Esophagus squamous epithelium (tissue), 4 donors: ENCODE data around the gene TJAP1.

Experiments
- POLR2A ChIP-seq, 4 donors: fragments of 450-650 bp; IDR thresholded peaks; one replicate each; pipeline ENCODE4 v1.6.1; 2017; ENCODE audit warnings: antibody characterized with exemption in 4 of 4, mild to moderate bottlenecking in 4 of 4, moderate library complexity in 3 of 4
- TF ChIP-seq, protein P1 (sequence below), 6 experiments: fragments of 450-650 bp in 4 of 6; fragments of 200-600 bp in 2 of 6; sonication (generic) in 2 of 6; IDR thresholded peaks; one replicate each; pipeline ENCODE4 v1.5.1; 2016 to 2019; ENCODE audit warnings: antibody characterized with exemption in 6 of 6, mild to moderate bottlenecking in 4 of 6, moderate library complexity in 4 of 6

DNA sequence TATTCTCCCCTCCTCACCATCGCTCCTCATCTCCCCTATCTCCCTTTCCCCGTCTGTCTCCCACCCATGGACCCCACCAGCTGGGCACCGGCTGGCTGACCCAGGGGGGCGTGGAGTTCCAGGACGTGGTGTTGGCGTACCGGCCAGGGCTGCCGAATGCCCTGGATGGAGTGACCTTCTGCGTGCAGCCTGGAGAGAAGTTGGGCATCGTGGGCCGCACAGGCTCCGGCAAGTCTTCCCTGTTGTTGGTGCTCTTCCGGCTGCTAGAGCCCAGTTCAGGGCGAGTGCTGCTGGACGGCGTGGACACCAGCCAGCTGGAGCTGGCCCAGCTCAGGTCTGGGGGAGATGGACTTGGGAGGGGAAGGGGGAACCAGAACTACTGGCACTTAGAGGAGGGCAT is 29.8 kb upstream of the TJAP1 start:
- TF ChIP-seq, protein P1, sequence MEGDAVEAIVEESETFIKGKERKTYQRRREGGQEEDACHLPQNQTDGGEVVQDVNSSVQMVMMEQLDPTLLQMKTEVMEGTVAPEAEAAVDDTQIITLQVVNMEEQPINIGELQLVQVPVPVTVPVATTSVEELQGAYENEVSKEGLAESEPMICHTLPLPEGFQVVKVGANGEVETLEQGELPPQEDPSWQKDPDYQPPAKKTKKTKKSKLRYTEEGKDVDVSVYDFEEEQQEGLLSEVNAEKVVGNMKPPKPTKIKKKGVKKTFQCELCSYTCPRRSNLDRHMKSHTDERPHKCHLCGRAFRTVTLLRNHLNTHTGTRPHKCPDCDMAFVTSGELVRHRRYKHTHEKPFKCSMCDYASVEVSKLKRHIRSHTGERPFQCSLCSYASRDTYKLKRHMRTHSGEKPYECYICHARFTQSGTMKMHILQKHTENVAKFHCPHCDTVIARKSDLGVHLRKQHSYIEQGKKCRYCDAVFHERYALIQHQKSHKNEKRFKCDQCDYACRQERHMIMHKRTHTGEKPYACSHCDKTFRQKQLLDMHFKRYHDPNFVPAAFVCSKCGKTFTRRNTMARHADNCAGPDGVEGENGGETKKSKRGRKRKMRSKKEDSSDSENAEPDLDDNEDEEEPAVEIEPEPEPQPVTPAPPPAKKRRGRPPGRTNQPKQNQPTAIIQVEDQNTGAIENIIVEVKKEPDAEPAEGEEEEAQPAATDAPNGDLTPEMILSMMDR (IDR thresholded peaks at IDR 0.05) = no peak
- TF ChIP-seq POLR2A (IDR thresholded peaks at IDR 0.05) = no peak
